Colonic mucosa (tissue), 4 donors: ENCODE results near the gene COG3. TPM values are rescaled to one million over a fixed set of nuclear protein-coding genes. Genes with fewer than 3 reads are reported as not detected.

ENCODE experiments used
- DNase-seq: peaks from one replicate; pipeline ENCODE4 v3.0.0-alpha.2; 2020
- H3K27ac ChIP-seq: fragments of 200-600 bp; one replicate; pipeline ENCODE4 v1.8.0; 2021
- H3K27me3 ChIP-seq: fragments of 200-600 bp; one replicate; pipeline ENCODE4 v1.8.0; 2021
- H3K36me3 ChIP-seq: fragments of 200-600 bp; one replicate; pipeline ENCODE4 v1.8.0; 2021
- H3K4me1 ChIP-seq: fragments of 200-600 bp; one replicate; pipeline ENCODE4 v1.8.0; 2021; ENCODE audit warnings: mild to moderate bottlenecking
- H3K4me3 ChIP-seq: fragments of 200-600 bp; one replicate; pipeline ENCODE4 v1.8.0; 2021
- H3K9ac ChIP-seq, 2 donors: one replicate each; pipeline ENCODE4 v1.7.0; 2013; ENCODE audit warnings: control low read depth in 2 of 2, low read depth in 2 of 2, low read length in 2 of 2
- H3K9me3 ChIP-seq: fragments of 200-600 bp; one replicate; pipeline ENCODE4 v1.8.0; 2021
- intact Hi-C: fragments of 100-400 bp; cut with DNase I; formaldehyde crosslinking; loops from one replicate; pipeline ENCODE4 v1.14.1; 2022
- total RNA-seq, 2 donors: library from RNA; stranded (reverse); fragmentation: NEBNext Ultra II Directional in 1 of 2; extraction: Animal tissue kit (Norgen Biotek cat#: 25700) in 1 of 2; gene quantifications; one replicate each; pipeline ENCODE4 v1.2.1, GENCODE V29; 2021
- TF ChIP-seq, protein P1 (sequence below): fragments of 200-600 bp; IDR thresholded peaks from one replicate; pipeline ENCODE4 v1.8.0; 2022; ENCODE audit warnings: antibody characterized with exemption, mild to moderate bottlenecking
- donor health status: healthy.
- donor health status: DM: no; HTN: no; CAD: no.
- donor health status: DM: no; HTN: no; CAD: no.

COG3 gene
- total RNA-seq, 2 donors from 2014 or later: 39.0 to 49.8 TPM

GRCh38 chr13:45527699-45528462 lies 63.1 kb downstream of the COG3 start:
- intact Hi-C loops: no loop called here
- Histone ChIP-seq H3K36me3 (peaks cover 14% of the 10 kb centered on the region), H3K9me3 (no peaks in the 10 kb centered on the region), H3K27me3 (no peaks in the 10 kb centered on the region), H3K9ac (no peak overlapping the region), H3K4me3 (no peak overlapping the region), H3K4me1 (no peaks in the 10 kb centered on the region), H3K27ac (no peak overlapping the region)
- no peak for DNase-seq
- TF ChIP-seq, protein P1, sequence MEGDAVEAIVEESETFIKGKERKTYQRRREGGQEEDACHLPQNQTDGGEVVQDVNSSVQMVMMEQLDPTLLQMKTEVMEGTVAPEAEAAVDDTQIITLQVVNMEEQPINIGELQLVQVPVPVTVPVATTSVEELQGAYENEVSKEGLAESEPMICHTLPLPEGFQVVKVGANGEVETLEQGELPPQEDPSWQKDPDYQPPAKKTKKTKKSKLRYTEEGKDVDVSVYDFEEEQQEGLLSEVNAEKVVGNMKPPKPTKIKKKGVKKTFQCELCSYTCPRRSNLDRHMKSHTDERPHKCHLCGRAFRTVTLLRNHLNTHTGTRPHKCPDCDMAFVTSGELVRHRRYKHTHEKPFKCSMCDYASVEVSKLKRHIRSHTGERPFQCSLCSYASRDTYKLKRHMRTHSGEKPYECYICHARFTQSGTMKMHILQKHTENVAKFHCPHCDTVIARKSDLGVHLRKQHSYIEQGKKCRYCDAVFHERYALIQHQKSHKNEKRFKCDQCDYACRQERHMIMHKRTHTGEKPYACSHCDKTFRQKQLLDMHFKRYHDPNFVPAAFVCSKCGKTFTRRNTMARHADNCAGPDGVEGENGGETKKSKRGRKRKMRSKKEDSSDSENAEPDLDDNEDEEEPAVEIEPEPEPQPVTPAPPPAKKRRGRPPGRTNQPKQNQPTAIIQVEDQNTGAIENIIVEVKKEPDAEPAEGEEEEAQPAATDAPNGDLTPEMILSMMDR: no peak

GRCh38 chr13:45529758-45530157 lies 65.0 kb downstream of the COG3 start:
- DNase-seq: no peak
- H3K27me3 ChIP-seq: no peaks in the 10 kb centered on the region
- TF ChIP-seq, protein P1: no peak
- no peak overlapping the region for H3K4me3 ChIP-seq
- H3K9ac ChIP-seq: no peak overlapping the region
- intact Hi-C loops: no loop called here
- no peaks in the 10 kb centered on the region for H3K9me3 ChIP-seq
- H3K27ac ChIP-seq: no peak overlapping the region
- H3K4me1 ChIP-seq: no peaks in the 10 kb centered on the region
- peaks cover 20% of the 10 kb centered on the region for H3K36me3 ChIP-seq

DNA sequence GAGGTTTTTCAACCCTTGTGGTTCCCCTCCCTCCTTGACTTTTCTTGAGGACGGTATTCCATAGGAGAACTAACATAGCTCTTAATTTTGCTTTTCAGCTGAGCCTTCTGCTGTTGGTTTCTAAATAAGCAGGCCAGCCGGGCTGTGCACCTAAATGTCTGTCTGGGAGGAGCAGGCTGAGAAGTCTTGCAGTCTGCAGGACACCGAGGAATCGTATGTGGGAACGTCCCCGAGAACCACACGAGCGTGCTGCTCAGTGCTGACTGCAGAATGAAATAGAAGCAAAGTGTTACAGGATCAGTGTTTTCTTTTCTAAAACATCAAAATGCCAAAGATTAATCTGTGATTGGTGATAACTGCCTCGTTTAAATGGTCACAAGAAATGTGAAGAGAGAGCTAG lies 69.9 kb downstream of the COG3 start:
- intact Hi-C loops: no loop called here
- no peak for DNase-seq
- H3K9me3 ChIP-seq: no peaks in the 10 kb centered on the region
- H3K4me1 ChIP-seq: no peaks in the 10 kb centered on the region
- H3K27me3 ChIP-seq: no peaks in the 10 kb centered on the region
- no peak overlapping the region for H3K27ac ChIP-seq
- peaks cover 20% of the 10 kb centered on the region for H3K36me3 ChIP-seq
- no peak overlapping the region for H3K9ac ChIP-seq
- TF ChIP-seq, protein P1: no peak
- H3K4me3 ChIP-seq: no peak overlapping the region

DNA sequence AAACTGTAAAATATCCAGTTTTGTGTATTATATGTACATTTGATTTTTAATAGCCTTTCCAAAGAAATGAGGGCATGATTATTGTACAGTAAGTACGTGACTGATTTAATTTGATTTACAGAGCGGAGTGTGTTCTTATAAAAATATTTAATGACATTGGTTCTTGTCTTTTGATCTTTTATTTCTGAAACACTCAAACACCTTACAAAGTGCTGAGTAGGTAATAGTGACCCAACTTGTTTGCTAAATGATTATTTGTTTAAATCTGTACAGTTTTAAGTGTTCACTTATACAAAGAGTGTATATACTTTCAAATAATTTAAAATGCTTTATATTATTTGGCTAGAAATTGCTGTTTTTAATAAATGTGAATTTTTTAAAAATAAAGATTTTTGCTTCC lies 71.5 kb downstream of the COG3 start:
- no peak overlapping the region for H3K27ac ChIP-seq
- no peaks in the 10 kb centered on the region for H3K4me1 ChIP-seq
- no peaks in the 10 kb centered on the region for H3K27me3 ChIP-seq
- intact Hi-C loops: no loop called here
- no peaks in the 10 kb centered on the region for H3K9me3 ChIP-seq
- H3K4me3 ChIP-seq: no peak overlapping the region
- TF ChIP-seq, protein P1: no peak
- peaks cover 12% of the 10 kb centered on the region for H3K36me3 ChIP-seq
- no peak overlapping the region for H3K9ac ChIP-seq
- DNase-seq: no peak

DNA sequence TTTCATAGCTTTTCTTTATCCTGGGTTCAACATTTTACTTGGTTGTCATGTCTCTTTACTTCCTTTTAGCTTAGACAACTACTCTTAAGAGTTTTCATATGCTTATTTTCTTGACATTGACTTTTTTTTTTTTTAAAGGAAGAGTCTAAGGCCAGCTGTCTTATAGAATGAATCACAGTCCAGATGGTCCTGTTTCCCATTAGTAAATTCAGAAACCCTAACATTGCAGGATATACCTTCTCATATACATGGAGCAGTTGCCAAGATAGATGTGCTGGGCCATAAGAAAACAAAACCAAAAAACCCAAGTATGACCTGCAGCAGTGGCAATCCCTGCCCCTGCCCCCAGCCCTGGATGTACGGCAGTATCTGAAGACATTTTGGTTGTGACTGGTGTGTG lies 72.8 kb downstream of the COG3 start:
- no peak overlapping the region for H3K4me3 ChIP-seq
- TF ChIP-seq, protein P1: no peak
- no peak overlapping the region for H3K27ac ChIP-seq
- no peaks in the 10 kb centered on the region for H3K4me1 ChIP-seq
- peaks cover 6% of the 10 kb centered on the region for H3K36me3 ChIP-seq
- H3K9me3 ChIP-seq: no peaks in the 10 kb centered on the region
- no peaks in the 10 kb centered on the region for H3K27me3 ChIP-seq
- intact Hi-C loops: no loop called here
- no peak for DNase-seq
- H3K9ac ChIP-seq: no peak overlapping the region
